Measurements from ENCODE around the gene KIRREL2.

GRCh38 chr19:35905178-35905727 is 48.5 kb downstream of the KIRREL2 start:
- TF ChIP-seq CTCF (IDR thresholded peaks at IDR 0.05), result no peak
- TF ChIP-seq POLR2A (IDR thresholded peaks at IDR 0.05), result no peak

Data from vagina (tissue), 2 donors.